Osteoblast (primary cell): ENCODE results near the gene ODAM. TPM values are rescaled to one million over a fixed set of nuclear protein-coding genes. Genes with fewer than 3 reads are reported as not detected.

ENCODE experiments used
- DNase-seq: peaks from one replicate; pipeline ENCODE4 v3.0.0; 2011; ENCODE audit warnings: low spot score, mixed read lengths; ENCODE audit not compliant: insufficient read length; ENCODE audit errors: missing footprints
- H2AFZ ChIP-seq: 2 replicates; pipeline ENCODE4 v1.6.0; 2011; ENCODE audit warnings: mild to moderate bottlenecking, low read length
- H3K27ac ChIP-seq: 2 replicates; pipeline ENCODE4 v1.5.1; 2011; ENCODE audit warnings: mild to moderate bottlenecking, low read depth, low read length, moderate library complexity
- H3K27me3 ChIP-seq: 2 replicates; pipeline ENCODE4 v1.6.0; 2012; ENCODE audit warnings: mild to moderate bottlenecking, control low read depth, inconsistent platforms, low read length, moderate library complexity; ENCODE audit not compliant: insufficient read depth
- H3K36me3 ChIP-seq: 2 replicates; pipeline ENCODE4 v1.5.1; 2011; ENCODE audit warnings: mild to moderate bottlenecking, low read length, control low read depth, moderate library complexity; ENCODE audit not compliant: insufficient read depth
- H3K4me1 ChIP-seq: 2 replicates; pipeline ENCODE4 v1.5.1; 2011; ENCODE audit warnings: mild to moderate bottlenecking, low read length, control low read depth, moderate library complexity; ENCODE audit not compliant: insufficient read depth
- H3K4me2 ChIP-seq: 2 replicates; pipeline ENCODE4 v1.6.0; 2011; ENCODE audit warnings: mild to moderate bottlenecking, low read length; ENCODE audit not compliant: insufficient read depth
- H3K4me3 ChIP-seq: fragments of 200-600 bp; sonication (generic); 3 replicates; pipeline ENCODE4 v1.5.1; 2012; ENCODE audit warnings: mild to moderate bottlenecking, low read length, inconsistent platforms; ENCODE audit not compliant: insufficient read depth
- H3K79me2 ChIP-seq: 2 replicates; pipeline ENCODE4 v1.6.0; 2012; ENCODE audit warnings: mild to moderate bottlenecking, low read length, control low read depth, inconsistent platforms; ENCODE audit not compliant: insufficient read depth
- H3K9me3 ChIP-seq: 2 replicates; pipeline ENCODE4 v1.5.1; 2011; ENCODE audit warnings: low read depth, low read length, control low read depth
- H4K20me1 ChIP-seq: 2 replicates; pipeline ENCODE4 v1.6.0; 2012; ENCODE audit warnings: mild to moderate bottlenecking, low read length, control low read depth; ENCODE audit not compliant: insufficient read depth
- CTCF ChIP-seq: IDR thresholded peaks from 2 replicates; pipeline ENCODE4 v1.5.1; 2011; ENCODE audit warnings: mild to moderate bottlenecking, low read depth, low read length, moderate library complexity; ENCODE audit errors: extremely low read depth
- total RNA-seq: library from RNA; depleted of rRNA; stranded (reverse); fragments of >200 nt; gene quantifications from 2 replicates; pipeline ENCODE4 v1.2.3, GENCODE V29; 2012

ODAM gene
- total RNA-seq, 1 donor: not detected

- Histone ChIP-seq H4K20me1 (no peaks in the 10 kb centered on the region), H3K27ac (no peak overlapping the region), H3K79me2 (no peaks in the 10 kb centered on the region), H3K9me3 (no peaks in the 10 kb centered on the region), H3K27me3 (no peaks in the 10 kb centered on the region), H3K4me3 (no peak overlapping the region), H2AFZ (no peak overlapping the region), H3K4me2 (no peak overlapping the region), H3K36me3 (no peaks in the 10 kb centered on the region), H3K4me1 (no peaks in the 10 kb centered on the region)
- no peak for TF ChIP-seq CTCF
- no peak for DNase-seq
These were observed 36.9 kb upstream of the ODAM start for GRCh38 chr4:70158576-70158975.

GRCh38 chr4:70177090-70177489 is 18.4 kb upstream of the ODAM start:
- no peaks in the 10 kb centered on the region for H3K27me3 ChIP-seq
- no peak overlapping the region for H3K4me3 ChIP-seq
- H3K27ac ChIP-seq: no peak overlapping the region
- no peaks in the 10 kb centered on the region for H3K4me1 ChIP-seq
- H4K20me1 ChIP-seq: no peaks in the 10 kb centered on the region
- H3K9me3 ChIP-seq: no peaks in the 10 kb centered on the region
- no peak overlapping the region for H2AFZ ChIP-seq
- H3K4me2 ChIP-seq: no peak overlapping the region
- H3K79me2 ChIP-seq: no peaks in the 10 kb centered on the region
- no peaks in the 10 kb centered on the region for H3K36me3 ChIP-seq
- DNase-seq: no peak
- no peak for TF ChIP-seq CTCF

GRCh38 chr4:70178075-70178660 is 17.4 kb upstream of the ODAM start:
- H3K4me2 ChIP-seq: no peak overlapping the region
- no peak overlapping the region for H2AFZ ChIP-seq
- no peaks in the 10 kb centered on the region for H3K27me3 ChIP-seq
- no peaks in the 10 kb centered on the region for H3K36me3 ChIP-seq
- H3K27ac ChIP-seq: no peak overlapping the region
- no peaks in the 10 kb centered on the region for H3K4me1 ChIP-seq
- H4K20me1 ChIP-seq: no peaks in the 10 kb centered on the region
- no peak overlapping the region for H3K4me3 ChIP-seq
- DNase-seq: no peak
- no peaks in the 10 kb centered on the region for H3K9me3 ChIP-seq
- H3K79me2 ChIP-seq: no peaks in the 10 kb centered on the region
- no peak for TF ChIP-seq CTCF

GRCh38 chr4:70179811-70180210 is 15.7 kb upstream of the ODAM start:
- no peaks in the 10 kb centered on the region for H4K20me1 ChIP-seq
- H3K9me3 ChIP-seq: no peaks in the 10 kb centered on the region
- no peaks in the 10 kb centered on the region for H3K27me3 ChIP-seq
- no peak overlapping the region for H3K4me2 ChIP-seq
- DNase-seq: no peak
- H3K27ac ChIP-seq: no peak overlapping the region
- no peaks in the 10 kb centered on the region for H3K36me3 ChIP-seq
- H3K79me2 ChIP-seq: no peaks in the 10 kb centered on the region
- TF ChIP-seq CTCF: no peak
- no peaks in the 10 kb centered on the region for H3K4me1 ChIP-seq
- H3K4me3 ChIP-seq: no peak overlapping the region
- no peak overlapping the region for H2AFZ ChIP-seq
